Fibroblast of the aortic adventitia (primary cell): ENCODE data around the gene CSRP3. TPM values are rescaled to one million over a fixed set of nuclear protein-coding genes. Genes with fewer than 3 reads are reported as not detected.

ENCODE experiments used
- DNase-seq: peaks from one replicate; pipeline ENCODE4 v3.0.0-alpha.2; 2010; ENCODE audit warnings: low read depth
- H3K4me3 ChIP-seq: 2 replicates; pipeline ENCODE4 v1.5.1; 2011; ENCODE audit warnings: low read depth, mild to moderate bottlenecking, control low read depth, low read length, moderate library complexity
- CTCF ChIP-seq: IDR thresholded peaks from 2 replicates; pipeline ENCODE4 v1.5.1; 2011; ENCODE audit warnings: mild to moderate bottlenecking, low read length, control low read depth, inconsistent platforms; ENCODE audit not compliant: insufficient read depth
- total RNA-seq: library from RNA; depleted of rRNA; stranded (reverse); fragments of >200 nt; gene quantifications from 2 replicates; pipeline ENCODE4 v1.2.3, GENCODE V29; 2012; ENCODE audit warnings: low replicate concordance

The CSRP3 gene
- total RNA-seq, 1 donor: 0.27 TPM

- TF ChIP-seq CTCF: no peak
- no peak overlapping the region for H3K4me3 ChIP-seq
- no peak for DNase-seq
Measured at GRCh38 chr11:19243613-19244012, 41.8 kb upstream of the CSRP3 start.

- DNase-seq: no peak
- H3K4me3 ChIP-seq: no peak overlapping the region
- no peak for TF ChIP-seq CTCF
Measured at GRCh38 chr11:19243143-19243542, 41.4 kb upstream of the CSRP3 start.

GRCh38 chr11:19242179-19242932 is 40.6 kb upstream of the CSRP3 start:
- H3K4me3 ChIP-seq: peak overlapping the region; percentile 94
- TF ChIP-seq CTCF: no peak
- no peak for DNase-seq

- peak overlapping the region; percentile 94 for H3K4me3 ChIP-seq
- DNase-seq: no peak
- no peak for TF ChIP-seq CTCF
Measured at GRCh38 chr11:19241260-19242178, 39.7 kb upstream of the CSRP3 start.

- TF ChIP-seq CTCF: no peak
- peak within 1 kb of the TSS; percentile 94 for H3K4me3 ChIP-seq
- peak; percentile 89 for DNase-seq
Measured at GRCh38 chr11:19240420-19241259, 38.9 kb upstream of the CSRP3 start, which contains the start of gene E2F8. Gene E2F8, minus strand, starts transcription at chr11:19240945. Its CDS starts 824 bp downstream, at chr11:19240121.

GRCh38 chr11:19239039-19239438 is 37.3 kb upstream of the CSRP3 start:
- DNase-seq: no peak
- no peak overlapping the region for H3K4me3 ChIP-seq
- no peak for TF ChIP-seq CTCF
